Astrocyte of the hippocampus (primary cell): ENCODE measurements around the gene DPH1.
A peak's percentile ranks its signal among the peaks of the same experiment; 100 is the strongest.

ENCODE experiments used
- DNase-seq: peaks from one replicate; pipeline ENCODE4 v3.0.0; 2011; ENCODE audit warnings: low read depth, low spot score

DPH1 gene

DNA sequence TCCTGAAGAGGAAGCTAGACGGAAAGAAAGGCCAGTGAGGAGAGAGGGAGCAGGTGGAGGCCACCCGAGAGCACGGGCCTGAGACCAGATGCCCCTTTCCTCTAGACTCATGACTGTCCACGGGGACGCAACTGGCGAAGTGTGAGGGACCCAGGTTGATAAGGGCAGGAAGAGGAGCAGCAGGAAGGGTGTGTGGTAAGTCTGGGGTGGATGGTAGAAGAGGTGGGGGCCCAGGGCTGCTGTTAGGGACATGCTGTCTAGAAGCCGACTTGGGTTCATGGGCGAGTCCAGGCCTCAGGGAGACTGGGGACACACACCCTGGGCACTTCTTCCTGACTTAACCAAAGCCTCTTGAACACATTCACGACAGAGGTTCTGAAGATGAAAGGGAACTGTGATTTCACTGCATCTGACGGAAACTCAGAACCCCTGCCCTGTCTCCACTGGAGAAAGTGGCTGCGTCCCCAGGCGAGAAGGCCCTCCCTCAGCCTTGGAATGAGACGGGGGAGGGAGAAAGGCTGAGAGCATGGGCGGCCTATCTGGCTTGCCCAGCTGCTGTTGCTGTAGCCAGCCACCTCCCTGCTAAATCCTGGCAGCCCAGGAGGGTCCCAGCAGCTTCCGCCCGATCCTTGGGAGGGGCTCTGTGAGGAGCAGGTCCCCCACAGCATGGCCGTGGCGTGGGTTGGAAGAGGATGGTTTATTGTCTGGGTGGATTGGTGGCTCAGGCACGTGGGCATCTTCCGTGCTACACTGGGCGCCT lies 30.9 kb downstream of the DPH1 start:
- no peak for DNase-seq

DNA sequence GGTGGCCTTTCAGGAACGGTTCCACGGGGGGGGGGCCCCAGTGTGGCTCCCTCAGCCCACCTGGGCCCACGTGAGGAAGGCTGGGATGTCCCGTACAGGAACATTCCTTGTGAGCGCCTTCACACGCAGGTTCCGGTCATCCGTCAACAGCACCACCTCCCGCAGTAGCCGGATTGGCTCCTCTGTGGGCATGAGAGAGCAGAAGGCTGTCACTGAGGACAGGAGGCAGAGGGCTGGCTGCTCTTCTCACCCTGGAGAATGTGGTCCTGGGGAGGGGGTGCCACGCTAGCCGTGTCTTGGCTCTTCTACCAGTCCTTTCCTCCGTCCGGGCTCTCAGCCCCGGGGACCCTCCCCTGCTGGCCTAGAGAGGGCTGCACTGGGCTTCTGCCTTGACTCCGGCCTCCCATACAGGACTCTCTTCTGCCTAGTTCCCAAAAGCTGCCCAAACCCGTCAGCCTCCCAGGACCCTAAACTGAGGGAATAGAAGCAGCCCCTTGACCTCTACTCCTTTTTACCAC lies 31.5 kb downstream of the DPH1 start:
- no peak for DNase-seq

DNA sequence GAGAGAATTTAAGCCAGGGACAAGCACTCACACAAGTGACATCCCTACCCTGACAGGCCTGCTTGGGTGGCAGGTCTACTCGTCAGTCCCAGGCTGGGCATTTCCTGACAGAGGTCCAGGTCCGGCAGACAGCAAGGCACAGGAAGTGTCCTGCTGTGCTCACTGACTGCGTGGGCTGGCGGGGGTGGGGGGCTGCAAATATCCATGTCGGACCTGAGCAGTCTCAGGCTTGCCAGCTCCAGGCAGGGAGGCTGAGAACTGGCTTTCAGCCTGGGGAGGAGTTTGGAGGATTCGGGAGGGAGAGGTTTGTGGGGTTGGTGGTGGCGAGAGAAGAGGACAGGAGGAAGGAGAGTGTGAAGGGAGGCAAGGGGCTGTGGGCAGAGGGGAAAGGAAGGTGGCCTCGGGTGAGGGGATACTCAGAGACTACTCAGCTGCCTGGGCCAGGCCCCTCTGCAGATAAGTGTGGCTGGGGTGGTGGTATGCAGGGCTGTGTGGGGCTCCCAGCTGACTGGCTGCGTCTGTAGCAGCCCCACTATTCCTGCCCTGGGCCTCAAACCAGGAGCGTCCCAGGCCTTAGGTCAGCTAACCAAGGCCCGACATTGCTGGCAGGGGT lies 32.7 kb downstream of the DPH1 start:
- DNase-seq = peak; percentile 72

DNA sequence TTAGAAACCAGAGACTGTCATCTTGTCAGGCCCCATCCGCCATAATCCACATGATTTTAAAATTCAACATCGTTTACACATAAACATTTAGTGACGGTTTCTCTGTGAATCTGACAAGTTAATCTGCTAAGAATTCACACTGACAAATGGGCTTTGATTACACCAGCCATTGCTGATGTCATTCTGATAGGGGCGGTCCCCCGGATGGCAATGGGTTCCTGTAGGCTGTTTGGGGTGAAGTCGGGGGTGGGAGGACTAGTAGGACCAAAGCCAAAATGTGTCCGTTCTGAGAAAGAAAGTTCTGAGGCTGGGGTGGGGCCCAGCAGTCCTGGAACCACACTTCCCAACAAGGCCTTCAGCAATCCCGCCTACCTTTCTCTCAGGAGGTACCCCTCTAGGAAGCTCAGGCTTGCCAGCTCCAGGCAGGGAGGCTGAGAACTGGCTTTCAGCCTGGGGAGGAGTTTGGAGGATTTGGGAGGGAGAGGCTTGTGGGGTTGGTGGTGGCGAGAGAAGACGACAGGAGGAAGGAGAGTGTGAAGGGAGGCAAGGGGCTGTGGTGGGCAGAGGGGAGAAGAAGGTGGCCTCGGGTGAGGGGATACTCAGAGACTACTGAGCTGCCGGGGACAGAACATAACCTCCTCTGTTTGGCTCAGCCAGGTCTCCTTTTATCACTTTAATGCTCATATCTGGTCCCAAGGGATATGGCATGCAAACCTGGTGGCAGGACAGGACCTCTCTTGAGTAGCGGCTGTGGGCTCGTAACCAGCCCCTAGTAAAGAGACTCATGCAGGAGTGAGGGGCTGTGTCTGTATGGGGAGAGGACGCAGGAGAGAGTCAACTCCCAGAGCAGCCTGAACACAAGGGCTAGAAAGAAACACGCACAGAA lies 33.6 kb downstream of the DPH1 start:
- DNase-seq = no peak

DNA sequence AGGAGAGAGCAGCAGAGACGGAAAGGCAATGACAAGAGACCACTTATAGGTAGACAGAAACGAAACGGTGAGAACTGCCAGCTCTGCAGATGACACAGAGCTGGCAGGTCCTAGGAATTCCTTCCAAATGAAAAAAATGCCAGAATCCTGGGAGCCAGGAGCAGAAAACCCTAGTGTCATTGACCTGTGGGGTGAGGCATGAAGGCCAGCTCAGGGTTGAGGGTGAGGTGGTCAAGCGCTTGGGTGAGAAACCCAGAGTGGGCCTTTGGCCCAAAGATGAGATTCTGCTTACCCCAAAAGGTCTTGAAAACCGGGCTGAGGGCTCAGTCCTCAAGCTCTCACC lies 34.2 kb downstream of the DPH1 start:
- no peak for DNase-seq

DNA sequence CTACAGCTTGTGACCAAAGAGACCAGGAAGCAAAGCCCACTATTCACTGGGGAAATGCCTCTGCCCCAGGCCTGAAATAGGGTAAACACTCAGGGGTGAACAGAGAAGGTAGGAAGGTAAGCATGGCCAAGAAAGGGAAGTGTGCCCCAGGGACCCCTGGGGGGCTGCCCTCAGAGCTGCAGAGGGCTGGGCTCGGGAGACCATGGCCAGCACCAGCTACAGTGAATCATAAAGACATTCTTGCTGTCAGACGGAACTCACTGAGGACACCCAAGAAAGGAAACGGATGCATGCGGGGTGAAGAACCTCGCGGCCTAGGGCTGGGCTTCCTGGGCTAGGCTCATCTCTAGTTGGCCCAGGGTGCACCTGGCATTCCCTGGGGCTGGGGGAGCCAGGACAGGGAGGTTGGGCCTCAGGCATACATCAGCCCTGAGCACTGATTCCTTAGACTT lies 34.6 kb downstream of the DPH1 start:
- no peak for DNase-seq

DNA sequence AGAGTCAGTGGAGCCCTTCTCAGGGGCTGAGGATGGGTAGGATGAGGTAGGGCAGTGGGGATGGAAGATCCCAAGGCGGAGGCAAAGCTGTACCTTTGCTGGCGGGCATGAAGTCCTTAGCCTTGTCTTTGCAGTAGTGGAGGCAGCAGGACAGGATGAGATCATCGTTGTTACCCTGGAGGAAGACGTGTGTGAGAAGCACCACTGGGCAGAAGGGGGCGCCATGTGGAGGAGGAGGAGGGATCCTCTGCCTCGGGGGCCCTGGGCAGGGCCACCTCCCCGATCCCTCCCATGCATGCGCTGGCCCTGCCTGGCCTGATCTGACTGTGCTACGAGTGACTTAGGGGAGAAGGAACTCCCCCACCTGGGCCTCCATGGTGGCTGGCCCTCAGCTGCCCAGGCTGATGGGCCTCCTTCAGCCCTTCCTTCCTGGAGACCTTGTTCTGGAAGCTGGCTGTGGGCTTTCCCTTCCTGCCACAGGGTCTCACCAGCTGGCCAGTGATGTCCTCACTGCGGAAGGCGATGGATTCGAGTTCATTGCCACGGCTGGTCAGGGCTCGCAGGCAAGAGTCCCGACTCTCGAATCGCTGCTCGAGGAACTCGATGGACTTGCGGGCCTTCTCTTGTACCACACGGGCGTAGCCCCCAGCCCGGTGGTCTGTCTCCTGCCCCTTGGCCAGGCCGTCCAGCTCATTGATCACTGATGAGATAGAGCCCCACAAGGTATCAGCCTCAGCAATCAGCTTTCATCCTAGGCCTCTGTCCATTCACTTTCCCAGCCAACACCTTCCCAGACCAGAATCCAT lies 35.2 kb downstream of the DPH1 start:
- DNase-seq = peak; percentile 60

DNA sequence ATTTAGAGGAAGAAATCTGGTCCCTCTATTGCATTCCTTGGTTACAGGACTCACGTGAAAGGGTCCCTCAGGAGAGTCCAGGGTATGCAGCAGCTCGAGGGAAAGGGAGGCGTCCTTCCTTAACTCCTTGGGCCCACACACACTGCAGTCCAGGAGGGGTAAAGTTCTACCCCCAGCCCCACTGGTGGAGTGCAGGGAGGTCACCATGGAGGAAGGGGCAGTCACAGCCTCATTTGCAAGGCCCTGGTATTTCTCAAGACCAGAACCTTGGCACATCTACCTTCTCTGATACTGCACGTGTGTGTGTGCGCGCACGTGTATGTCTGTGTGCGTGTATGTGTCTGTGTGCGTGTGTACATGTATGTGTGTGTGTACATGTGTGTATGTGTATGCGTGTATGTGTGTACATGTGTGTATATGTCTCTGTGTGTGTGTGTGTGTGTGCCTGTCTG lies 36.0 kb downstream of the DPH1 start:
- DNase-seq = no peak

DNA sequence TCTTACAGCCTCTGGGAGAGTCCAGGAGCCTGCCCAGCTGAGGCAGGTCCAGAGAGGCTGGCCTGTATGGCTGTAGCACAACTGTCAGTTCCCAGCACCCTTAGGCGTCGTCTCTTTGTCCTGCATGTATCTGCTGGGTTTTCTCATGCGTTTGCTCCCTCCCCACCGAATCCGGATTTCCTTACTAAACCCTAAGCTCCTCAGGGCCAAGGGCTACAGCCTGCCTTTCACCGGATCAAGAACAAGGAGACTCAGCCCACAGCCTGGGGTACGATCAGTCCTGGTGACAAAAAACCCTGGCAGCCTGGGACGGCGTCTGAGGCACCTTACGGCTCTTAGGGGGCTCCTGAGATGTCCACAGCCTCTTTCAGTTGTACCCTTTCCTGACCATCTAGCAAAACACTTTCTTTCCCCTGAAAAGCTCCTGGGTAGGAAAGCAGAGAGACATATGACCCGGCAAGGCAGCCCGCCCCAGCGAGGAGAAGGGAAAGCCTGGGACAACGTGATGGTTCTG lies 37.2 kb downstream of the DPH1 start:
- DNase-seq = no peak

DNA sequence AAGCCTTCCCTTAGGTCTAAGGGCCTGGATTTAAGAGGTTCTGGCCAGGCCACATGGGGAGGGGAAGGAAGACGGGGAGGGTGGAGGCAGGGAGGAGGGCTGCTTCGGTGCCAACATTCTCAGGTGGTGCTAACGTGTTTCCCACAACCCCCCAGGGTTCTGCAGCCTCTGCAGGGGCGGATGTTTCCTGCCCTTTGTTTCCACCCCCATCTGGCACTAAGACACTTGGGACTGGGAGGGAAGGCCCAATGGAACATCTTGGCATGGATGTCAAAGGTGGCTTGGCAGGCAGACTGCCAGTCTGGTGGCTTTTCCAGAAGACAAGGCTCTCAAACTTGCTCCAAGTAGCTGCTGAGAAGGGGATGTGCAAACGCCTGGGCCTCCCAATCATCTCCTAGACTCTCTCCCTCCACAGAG lies 37.7 kb downstream of the DPH1 start:
- peak; percentile 87 for DNase-seq

DNA sequence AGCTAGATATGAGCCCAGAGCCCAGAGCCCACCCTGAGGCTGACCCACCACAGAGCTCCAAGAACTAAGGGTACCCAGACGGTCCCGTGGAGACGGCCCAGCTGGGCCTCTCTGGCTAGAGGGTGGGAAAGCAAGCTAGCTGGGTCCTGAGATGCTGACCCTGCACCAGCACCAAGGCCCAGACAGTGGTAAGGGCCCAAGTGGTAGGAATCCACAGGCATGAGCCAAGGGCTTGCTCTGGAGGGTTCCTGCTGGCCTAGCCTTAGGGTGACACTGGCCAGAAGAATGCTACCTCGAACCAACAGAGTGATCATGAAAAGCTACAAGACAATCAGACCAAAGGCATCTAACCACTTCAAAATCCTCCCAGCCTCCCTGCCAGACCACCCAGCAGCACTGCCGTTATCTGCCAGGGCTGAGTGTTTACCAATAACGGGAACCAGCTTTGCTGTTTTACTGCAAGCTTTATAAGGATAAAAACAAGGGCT lies 38.1 kb downstream of the DPH1 start:
- peak; percentile 94 for DNase-seq

DNA sequence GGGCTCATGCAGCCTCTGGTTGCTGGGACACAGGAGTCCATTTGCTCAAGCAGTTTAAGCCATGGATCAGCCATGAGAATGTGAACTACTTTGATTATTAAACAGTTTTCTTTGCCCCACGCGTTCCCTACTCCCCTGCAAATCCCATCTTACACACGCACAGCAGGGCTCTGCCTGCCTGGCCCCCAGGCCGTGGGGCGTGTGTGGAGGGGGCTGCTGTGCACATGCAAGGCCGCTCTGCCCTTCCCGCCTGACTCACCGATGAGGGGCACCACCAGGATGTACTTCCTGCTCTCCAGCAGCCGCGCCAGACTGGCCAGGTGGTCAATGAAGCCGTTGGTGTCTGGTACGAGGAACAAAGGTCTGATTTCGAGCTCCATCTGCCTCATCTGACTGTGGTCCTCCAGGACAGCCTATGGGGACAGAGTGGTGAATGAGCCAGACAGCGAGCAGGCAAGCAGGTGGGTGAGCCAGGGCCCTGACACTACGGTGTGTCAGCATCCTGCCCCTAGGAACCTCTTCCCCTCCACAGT lies 38.6 kb downstream of the DPH1 start:
- peak; percentile 80 for DNase-seq

DNA sequence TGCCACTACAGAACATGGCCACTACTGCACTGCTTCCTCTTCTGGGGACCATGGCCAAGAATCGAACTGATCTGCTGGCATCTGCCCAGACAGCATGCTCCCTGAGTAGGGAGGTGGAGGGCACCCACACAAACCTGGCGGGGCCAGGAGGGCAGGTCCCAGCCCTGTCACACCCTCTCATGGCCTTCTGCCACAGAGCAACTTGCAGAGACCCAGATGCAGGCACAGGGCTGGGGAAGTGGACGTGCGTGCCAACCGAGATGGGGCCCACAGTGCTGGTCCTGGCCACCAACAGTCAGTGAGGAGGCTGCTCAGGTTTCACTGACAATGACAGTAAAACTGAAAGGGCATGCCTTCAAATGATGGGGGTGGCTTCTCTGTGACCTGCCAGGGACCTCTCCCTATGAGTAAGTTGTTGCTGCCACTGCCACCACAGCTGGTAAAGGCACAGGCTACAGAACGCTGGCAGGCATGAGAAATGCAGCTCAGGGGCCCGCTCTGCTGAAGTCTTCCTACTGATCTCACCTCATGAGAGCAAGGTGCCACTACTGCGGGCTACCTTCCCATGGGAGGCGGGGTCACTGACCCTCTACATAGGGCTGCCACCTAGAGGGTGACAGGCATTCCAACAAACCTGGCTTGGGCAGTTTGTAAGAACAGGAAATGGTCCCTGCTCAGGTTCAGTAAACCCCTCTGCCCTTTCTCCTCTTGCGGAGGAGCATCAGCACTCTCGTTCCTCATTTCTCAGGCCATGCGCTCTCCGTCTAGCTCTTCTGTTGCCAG lies 40.5 kb downstream of the DPH1 start:
- no peak for DNase-seq

DNA sequence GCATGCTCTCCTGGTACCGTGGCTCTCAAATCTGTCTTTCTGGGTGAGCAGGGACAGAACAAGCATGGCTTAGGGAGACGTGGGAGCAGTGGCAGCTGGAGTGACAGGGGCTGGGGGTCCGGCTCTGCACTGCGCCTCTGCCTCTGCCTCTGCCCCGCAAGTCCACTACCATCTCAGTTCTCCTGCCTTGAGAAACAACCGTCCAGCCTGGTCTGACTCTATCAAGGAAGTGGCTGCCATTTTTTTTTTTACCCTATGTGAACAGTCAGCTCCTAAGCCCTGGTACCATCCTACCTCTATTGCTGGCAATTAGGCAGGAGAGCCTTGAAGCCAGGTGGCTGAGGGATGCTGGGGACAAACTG lies 41.1 kb downstream of the DPH1 start:
- no peak for DNase-seq

DNA sequence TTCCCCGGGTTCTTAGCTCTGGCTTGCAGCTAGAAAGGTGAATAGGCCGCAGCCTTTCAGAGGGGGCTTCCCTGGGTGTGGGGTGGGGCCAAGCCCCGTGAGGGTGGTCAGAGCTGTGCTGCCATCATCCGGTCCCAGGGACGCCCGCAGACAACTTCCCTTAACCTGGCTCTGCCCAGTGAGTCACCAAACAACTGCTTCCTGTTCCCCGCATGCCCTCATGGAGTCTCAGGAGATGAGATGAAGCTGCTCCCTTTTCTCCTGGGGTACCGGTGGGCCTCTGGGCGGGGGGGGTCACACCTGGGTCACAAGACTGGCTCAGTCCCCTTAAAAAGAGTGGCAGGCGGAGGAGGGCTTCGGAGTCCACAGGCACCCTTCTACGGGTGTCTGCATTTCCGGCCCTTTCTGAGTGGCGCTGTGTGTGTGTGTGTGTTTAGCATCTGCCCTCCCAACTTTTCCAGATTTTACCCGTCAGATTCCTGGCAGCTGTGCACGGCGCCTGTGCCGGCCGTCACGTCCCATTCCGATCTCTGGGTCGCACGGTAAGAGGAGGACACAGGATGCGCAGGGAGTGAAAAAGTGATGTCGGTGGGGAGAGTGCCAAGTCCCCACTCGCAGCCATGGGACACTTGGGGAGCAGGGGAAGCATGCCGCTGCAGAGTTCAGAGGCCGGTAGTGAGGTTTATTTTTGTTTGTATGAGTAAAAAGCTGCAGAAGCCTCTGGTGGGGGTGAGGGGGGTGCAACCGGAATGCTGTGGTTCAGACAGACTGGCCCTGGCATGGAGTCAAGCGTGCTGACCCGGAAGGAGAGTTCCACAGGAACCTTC lies 41.7 kb downstream of the DPH1 start:
- peak; percentile 67 for DNase-seq

DNA sequence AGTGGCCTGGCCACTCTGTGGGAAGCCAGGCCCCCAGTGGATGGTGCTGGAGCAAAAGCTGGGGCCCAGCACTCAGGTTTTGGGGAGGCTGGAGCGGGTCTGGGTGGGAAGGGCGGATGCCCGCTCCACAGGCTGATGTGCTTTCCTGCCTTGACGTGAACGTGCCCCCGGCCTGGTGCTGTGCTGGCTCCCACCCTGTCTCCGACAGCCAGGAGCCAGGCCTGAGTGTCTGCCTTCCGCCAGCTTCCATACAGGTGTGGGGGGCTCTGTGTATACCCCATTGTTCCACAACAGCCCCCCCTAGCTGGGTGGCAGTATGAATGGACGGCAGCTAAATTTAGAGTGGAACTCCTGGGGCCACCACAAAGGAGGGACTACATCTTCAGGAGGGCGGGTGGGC lies 45.0 kb downstream of the DPH1 start:
- DNase-seq = no peak

DNA sequence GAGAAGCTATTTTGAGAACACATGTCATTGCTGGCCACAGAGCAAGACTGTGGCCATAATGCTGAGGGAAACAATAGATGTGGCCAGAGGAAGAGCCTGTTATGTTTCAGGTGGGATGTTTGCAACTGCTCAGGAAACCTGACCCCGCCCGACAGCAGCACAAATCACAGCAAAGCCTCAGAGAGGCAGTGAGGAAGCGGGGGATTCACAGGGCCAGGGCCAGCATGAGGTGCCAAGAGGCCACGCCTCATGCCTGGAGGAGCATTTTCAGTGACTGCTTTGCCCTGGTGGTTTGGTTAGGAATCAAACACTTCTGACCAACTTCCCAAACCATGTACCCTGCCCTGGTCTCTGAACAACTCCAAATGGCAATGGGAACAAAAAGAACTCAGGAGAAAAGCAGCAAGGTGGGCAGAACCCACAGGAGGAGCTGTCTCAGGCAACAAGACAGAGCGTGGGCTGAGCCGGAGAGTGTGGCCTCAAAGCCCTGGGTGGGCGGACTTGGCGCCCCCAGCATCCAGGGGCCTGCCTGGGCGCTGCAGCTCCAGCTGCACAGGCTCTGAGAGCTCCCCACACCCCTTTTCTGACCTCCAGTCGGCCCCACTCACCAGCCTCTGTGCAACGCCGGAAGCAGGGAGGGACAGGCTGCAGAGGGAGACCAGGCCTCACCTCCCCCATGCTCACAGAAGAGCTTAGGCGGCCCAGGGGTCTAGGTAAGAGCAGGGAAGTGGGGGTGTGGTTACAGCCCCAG lies 45.6 kb downstream of the DPH1 start:
- no peak for DNase-seq
